ENCODE measurements around the gene SPAST.
A peak's percentile ranks its signal among the peaks of the same experiment; 100 is the strongest.
"Not testable (repeated sequence)": the region's sequence is repeated elsewhere in the genome, so short reads cannot be mapped to it uniquely, and the experiment has no call there.

The SPAST gene

GRCh38 chr2:32063310-32064020 lies at the start of gene SPAST:
Gene SPAST (plus strand): TSS chr2:32063556. CDS start chr2:32063832, 276 bp downstream.
- Histone ChIP-seq H3K27me3 (ENCODE audit: low read depth) (no peaks in the 10 kb centered on the region), H3K36me3 (replicated peaks) (no peaks in the 10 kb centered on the region), H3K9me3 (no peaks in the 10 kb centered on the region; the same call in 1 of the 2 replicates), H3K4me1 (peaks cover 17% of the 10 kb centered on the region), H3K4me3 (peak within 1 kb of the TSS; percentile 86)
- in situ Hi-C loops (cut with MboI; ENCODE audit: low sequenced_read_pairs), result no loop called here
- peak; percentile 97 to 99 for DNase-seq (ENCODE audit: low spot score in 2 of 2)

GRCh38 chr2:32018789-32019482 lies 44.4 kb upstream of the SPAST start:
- H3K4me1 ChIP-seq; DNase-seq (ENCODE audit: low spot score in 2 of 2); H3K27me3 ChIP-seq (ENCODE audit: low read depth); H3K4me3 ChIP-seq; H3K9me3 ChIP-seq; H3K36me3 ChIP-seq (replicated peaks); in situ Hi-C loops (cut with MboI; ENCODE audit: low sequenced_read_pairs): not testable (repeated sequence)

- DNase-seq (ENCODE audit: low spot score in 2 of 2); H3K27me3 ChIP-seq (ENCODE audit: low read depth); H3K4me3 ChIP-seq; H3K4me1 ChIP-seq; H3K9me3 ChIP-seq; in situ Hi-C loops (cut with MboI; ENCODE audit: low sequenced_read_pairs): not testable (repeated sequence)
- peaks cover 19% of the 10 kb centered on the region for H3K36me3 ChIP-seq (replicated peaks)
Measured at GRCh38 chr2:32034198-32034887, 29.0 kb upstream of the SPAST start.

- H3K36me3 ChIP-seq (replicated peaks), result no peaks in the 10 kb centered on the region
- no peaks in the 10 kb centered on the region for H3K27me3 ChIP-seq (ENCODE audit: low read depth)
- peaks cover 9% of the 10 kb centered on the region for H3K4me1 ChIP-seq
- DNase-seq (ENCODE audit: low spot score in 2 of 2), result peak; percentile 92 to 94
- peak within 1 kb of the TSS; percentile 71 for H3K4me3 ChIP-seq
- no peaks in the 10 kb centered on the region for H3K9me3 ChIP-seq
- in situ Hi-C loops (cut with MboI; ENCODE audit: low sequenced_read_pairs), result no loop called here
Measured at GRCh38 chr2:32039447-32040219, 23.7 kb upstream of the SPAST start, which contains the start of gene DPY30. Gene DPY30 (minus strand): TSS chr2:32039805. CDS start chr2:32039456, 349 bp downstream.

GRCh38 chr2:32043561-32043960 lies 19.8 kb upstream of the SPAST start:
- Histone ChIP-seq H3K4me3 (no peak overlapping the region), H3K27me3 (ENCODE audit: low read depth) (no peaks in the 10 kb centered on the region), H3K9me3 (no peaks in the 10 kb centered on the region), H3K4me1 (peaks cover 9% of the 10 kb centered on the region), H3K36me3 (replicated peaks) (no peaks in the 10 kb centered on the region)
- DNase-seq (ENCODE audit: low spot score in 2 of 2), result no peak
- in situ Hi-C loops (cut with MboI; ENCODE audit: low sequenced_read_pairs), result no loop called here

- Histone ChIP-seq H3K4me1 (no peaks in the 10 kb centered on the region), H3K36me3 (replicated peaks) (no peaks in the 10 kb centered on the region), H3K9me3 (no peaks in the 10 kb centered on the region), H3K27me3 (ENCODE audit: low read depth) (no peaks in the 10 kb centered on the region), H3K4me3 (no peak overlapping the region)
- no peak for DNase-seq (ENCODE audit: low spot score in 2 of 2)
- in situ Hi-C loops (cut with MboI; ENCODE audit: low sequenced_read_pairs), result no loop called here
Measured at GRCh38 chr2:32051836-32052439, 11.4 kb upstream of the SPAST start.

- H3K36me3 ChIP-seq (replicated peaks); H3K4me1 ChIP-seq; H3K9me3 ChIP-seq; DNase-seq (ENCODE audit: low spot score in 2 of 2); H3K4me3 ChIP-seq; H3K27me3 ChIP-seq (ENCODE audit: low read depth); in situ Hi-C loops (cut with MboI; ENCODE audit: low sequenced_read_pairs): not testable (repeated sequence)
Measured at GRCh38 chr2:32054583-32054982, 8.8 kb upstream of the SPAST start.

- DNase-seq (ENCODE audit: low spot score in 2 of 2), result no peak
- no peaks in the 10 kb centered on the region; the same call in 1 of the 2 replicates for H3K9me3 ChIP-seq
- no peaks in the 10 kb centered on the region for H3K27me3 ChIP-seq (ENCODE audit: low read depth)
- peaks cover 8% of the 10 kb centered on the region for H3K4me1 ChIP-seq
- no peaks in the 10 kb centered on the region for H3K36me3 ChIP-seq (replicated peaks)
- no peak overlapping the region for H3K4me3 ChIP-seq
- in situ Hi-C loops (cut with MboI; ENCODE audit: low sequenced_read_pairs), result no loop called here
Measured at GRCh38 chr2:32058130-32058529, 5.2 kb upstream of the SPAST start.

GRCh38 chr2:32060266-32060665 lies 3.1 kb upstream of the SPAST start:
- Histone ChIP-seq H3K27me3 (ENCODE audit: low read depth) (no peaks in the 10 kb centered on the region), H3K4me1 (peaks cover 14% of the 10 kb centered on the region), H3K4me3 (no peak overlapping the region), H3K36me3 (replicated peaks) (no peaks in the 10 kb centered on the region), H3K9me3 (no peaks in the 10 kb centered on the region; the same call in 1 of the 2 replicates)
- in situ Hi-C loops (cut with MboI; ENCODE audit: low sequenced_read_pairs), result no loop called here
- DNase-seq (ENCODE audit: low spot score in 2 of 2), result no peak

- in situ Hi-C loops (cut with MboI; ENCODE audit: low sequenced_read_pairs), result no loop called here
Measured at GRCh38 chr2:32061430-32061829, 1.9 kb upstream of the SPAST start.

GRCh38 chr2:32061973-32062861 lies 1.1 kb upstream of the SPAST start:
- in situ Hi-C loops (cut with MboI; ENCODE audit: low sequenced_read_pairs), result no loop called here
- H3K4me3 ChIP-seq, result peak overlapping the region; percentile 86
- peak; percentile 42 to 55 for DNase-seq (ENCODE audit: low spot score in 2 of 2)
- no peaks in the 10 kb centered on the region for H3K36me3 ChIP-seq (replicated peaks)
- H3K27me3 ChIP-seq (ENCODE audit: low read depth), result no peaks in the 10 kb centered on the region
- no peaks in the 10 kb centered on the region; the same call in 1 of the 2 replicates for H3K9me3 ChIP-seq
- peaks cover 17% of the 10 kb centered on the region for H3K4me1 ChIP-seq

More at GRCh38 chr2:32061430-32061829, 1.9 kb upstream of the SPAST start:
- DNase-seq (ENCODE audit: low spot score in 2 of 2), result no peak
- Histone ChIP-seq H3K9me3 (no peaks in the 10 kb centered on the region; the same call in 1 of the 2 replicates), H3K4me1 (peaks cover 17% of the 10 kb centered on the region), H3K27me3 (ENCODE audit: low read depth) (no peaks in the 10 kb centered on the region), H3K4me3 (no peak overlapping the region), H3K36me3 (replicated peaks) (no peaks in the 10 kb centered on the region)

- peak in 1 of 2 experiments; percentile 23 for DNase-seq (ENCODE audit: low spot score in 2 of 2)
- in situ Hi-C loops (cut with MboI; ENCODE audit: low sequenced_read_pairs), result no loop called here
- H3K9me3 ChIP-seq, result no peaks in the 10 kb centered on the region; the same call in 1 of the 2 replicates
- H3K27me3 ChIP-seq (ENCODE audit: low read depth), result no peaks in the 10 kb centered on the region
- H3K4me3 ChIP-seq, result peak overlapping the region; percentile 86
- no peaks in the 10 kb centered on the region for H3K36me3 ChIP-seq (replicated peaks)
- peaks cover 17% of the 10 kb centered on the region for H3K4me1 ChIP-seq
Measured at GRCh38 chr2:32064021-32064601, 755 bp downstream of the SPAST start.

Measured in HAP-1 (cell line).